H1 (cell line): ENCODE data around the gene TMEM244. TPM values are rescaled to one million over a fixed set of nuclear protein-coding genes. Genes with fewer than 3 reads are reported as not detected.

ENCODE experiments used
- CTCF ChIA-PET: fragments of 300-600 bp; sonication (Branson Sonifier 250); formaldehyde crosslinking; loops from one replicate; lab custom pipeline; 2021; ENCODE audit not compliant: partially characterized antibody; lab: Charles Lee
- POLR2A ChIA-PET: fragments of 300-600 bp; sonication (Branson Sonifier 250); formaldehyde crosslinking; loops from one replicate; lab custom pipeline; 2021; ENCODE audit warnings: inconsistent platforms; ENCODE audit not compliant: partially characterized antibody; lab: Charles Lee
- DNase-seq, 2 experiments: peaks; one replicate each; pipeline versions ENCODE4 v3.0.0 to v3.0.0-alpha.2; 2010 to 2022; ENCODE audit warnings: low spot score in 2 of 2, low read depth in 1 of 2, mixed read lengths in 1 of 2
- FAIRE-seq: peaks from 2 replicates; lab custom pipeline; 2011; peaks lifted over from hg19 to GRCh38; lab: Jason Lieb, UNC
- H2AFZ ChIP-seq: 2 replicates; pipeline ENCODE4 v1.8.1; 2012; ENCODE audit warnings: low read length, inconsistent platforms
- H2AK5ac ChIP-seq: 2 replicates; pipeline ENCODE4 v1.6.1; 2013; ENCODE audit warnings: low read depth, low read length
- H2BK120ac ChIP-seq: replicated peaks from 2 replicates; pipeline ENCODE3; 2013; ENCODE audit warnings: low read depth, low read length, inconsistent platforms
- H2BK12ac ChIP-seq: 2 replicates; pipeline ENCODE4 v1.6.1; 2013; ENCODE audit warnings: low read depth, low read length
- H2BK15ac ChIP-seq: 2 replicates; pipeline ENCODE4 v1.6.1; 2013; ENCODE audit warnings: low read length
- H2BK20ac ChIP-seq: 2 replicates; pipeline ENCODE4 v1.6.1; 2013; ENCODE audit warnings: low read length
- H2BK5ac ChIP-seq: 2 replicates; pipeline ENCODE4 v1.6.1; 2013; ENCODE audit warnings: low read depth, low read length
- H3K14ac ChIP-seq: 2 replicates; pipeline ENCODE4 v1.6.1; 2013; ENCODE audit warnings: inconsistent platforms; ENCODE audit not compliant: insufficient read length
- H3K18ac ChIP-seq: 2 replicates; pipeline ENCODE4 v1.6.1; 2013; ENCODE audit warnings: low read length; ENCODE audit errors: extremely low read depth
- H3K23ac ChIP-seq: 2 replicates; pipeline ENCODE4 v1.6.1; 2013; ENCODE audit warnings: inconsistent platforms; ENCODE audit not compliant: insufficient read length
- H3K23me2 ChIP-seq: 2 replicates; pipeline ENCODE4 v1.6.1; 2013; ENCODE audit warnings: low read depth, low read length
- H3K27ac ChIP-seq: 2 replicates; pipeline ENCODE4 v1.6.1; 2011; ENCODE audit warnings: low read depth, low read length, inconsistent platforms
- H3K27me3 ChIP-seq, 4 experiments: replicated peaks in 1 of 4; 1 replicate in 1 of 4; 2 replicates in 3 of 4; pipeline versions ENCODE4 v1.6.1 to v1.8.1; 2011 to 2013; ENCODE audit warnings: low read length in 3 of 4, mild to moderate bottlenecking in 3 of 4, inconsistent platforms in 2 of 4, mixed read lengths in 2 of 4, moderate library complexity in 1 of 4; ENCODE audit not compliant: control insufficient read depth in 3 of 4, insufficient read depth in 3 of 4; ENCODE audit errors: extremely low read depth in 1 of 4
- H3K36me3 ChIP-seq, 4 experiments: 2 replicates each; pipeline versions ENCODE4 v1.6.1 to v1.8.1; 2011 to 2013; ENCODE audit warnings: mild to moderate bottlenecking in 4 of 4, low read length in 3 of 4, moderate library complexity in 2 of 4, control low read depth in 1 of 4, inconsistent platforms in 1 of 4; ENCODE audit not compliant: insufficient read depth in 4 of 4, control insufficient read depth in 2 of 4
- H3K4ac ChIP-seq: replicated peaks from 2 replicates; pipeline ENCODE3; 2013; ENCODE audit warnings: low read length, low read depth, mixed read lengths, inconsistent platforms; ENCODE audit not compliant: insufficient read length
- H3K4me1 ChIP-seq, 4 experiments: replicated peaks in 1 of 4; 1 replicate in 1 of 4; 2 replicates in 3 of 4; pipeline versions ENCODE4 v1.6.1 to v1.8.1; 2011 to 2013; ENCODE audit warnings: low read length in 3 of 4, inconsistent platforms in 2 of 4, mixed read lengths in 1 of 4; ENCODE audit not compliant: insufficient read depth in 4 of 4, control insufficient read depth in 3 of 4
- H3K4me2 ChIP-seq, 2 experiments: 2 replicates each; pipeline versions ENCODE4 v1.6.1 to v1.8.1; 2011 to 2013; ENCODE audit warnings: low read depth in 2 of 2, low read length in 2 of 2, control low read depth in 1 of 2, inconsistent platforms in 1 of 2, mild to moderate bottlenecking in 1 of 2; ENCODE audit not compliant: insufficient read depth in 1 of 2
- H3K4me3 ChIP-seq, 4 experiments: fragments of 200-600, 300-600 bp in 1 of 4; sonication (generic), shearing (Covaris generic), sonication (Bioruptor Twin) in 1 of 4; 2 replicates each; pipeline versions ENCODE4 v1.5.1 to v1.8.1; 2011 to 2016; ENCODE audit warnings: low read length in 4 of 4, low read depth in 3 of 4, control low read depth in 2 of 4, inconsistent platforms in 2 of 4, mild to moderate bottlenecking in 2 of 4, mixed read lengths in 1 of 4, moderate library complexity in 1 of 4; ENCODE audit not compliant: insufficient read depth in 2 of 4; ENCODE audit errors: extremely low read depth in 1 of 4
- H3K56ac ChIP-seq: replicated peaks from 2 replicates; pipeline ENCODE3; 2013; ENCODE audit warnings: low read depth, mild to moderate bottlenecking, mixed read lengths, low read length, inconsistent platforms; ENCODE audit not compliant: insufficient read length
- H3K79me1 ChIP-seq: 2 replicates; pipeline ENCODE4 v1.6.1; 2013; ENCODE audit warnings: low read depth, low read length, control low read depth
- H3K79me2 ChIP-seq, 2 experiments: 2 replicates each; pipeline versions ENCODE4 v1.6.1 to v1.8.1; 2012 to 2013; ENCODE audit warnings: low read length in 2 of 2, mild to moderate bottlenecking in 2 of 2, inconsistent platforms in 1 of 2; ENCODE audit not compliant: insufficient read depth in 2 of 2, control insufficient read depth in 1 of 2
- H3K9ac ChIP-seq, 4 experiments: replicated peaks in 1 of 4; 1 replicate in 1 of 4; 2 replicates in 3 of 4; pipeline versions ENCODE4 v1.6.1 to v1.8.1; 2011 to 2013; ENCODE audit warnings: low read depth in 3 of 4, low read length in 3 of 4, control low read depth in 2 of 4, mild to moderate bottlenecking in 2 of 4, moderate library complexity in 2 of 4, inconsistent platforms in 1 of 4; ENCODE audit errors: extremely low read depth in 1 of 4
- H3K9me3 ChIP-seq, 2 experiments: 2 replicates each; pipeline versions ENCODE4 v1.6.1 to v1.8.1; 2012 to 2013; ENCODE audit warnings: mild to moderate bottlenecking in 2 of 2, moderate library complexity in 2 of 2, control low read depth in 1 of 2, inconsistent platforms in 1 of 2, low read depth in 1 of 2, low read length in 1 of 2, mixed read lengths in 1 of 2; ENCODE audit not compliant: insufficient read depth in 2 of 2
- H4K20me1 ChIP-seq, 2 experiments: replicated peaks in 1 of 2; 2 replicates each; pipeline versions ENCODE3 to v1.8.1; 2011 to 2013; ENCODE audit warnings: inconsistent platforms in 2 of 2, low read length in 2 of 2, mild to moderate bottlenecking in 1 of 2; ENCODE audit not compliant: insufficient read depth in 2 of 2, control insufficient read depth in 1 of 2
- H4K5ac ChIP-seq: 2 replicates; pipeline ENCODE4 v1.6.1; 2013; ENCODE audit warnings: low read length, low read depth, mixed read lengths, inconsistent platforms; ENCODE audit not compliant: insufficient read length
- H4K8ac ChIP-seq: 2 replicates; pipeline ENCODE4 v1.8.0; 2013; ENCODE audit warnings: mild to moderate bottlenecking, moderate library complexity, low read length, inconsistent platforms; ENCODE audit not compliant: insufficient read depth; ENCODE audit errors: extremely low read depth
- H4K91ac ChIP-seq: replicated peaks from 2 replicates; pipeline ENCODE3; 2013; ENCODE audit warnings: low read length, mixed read lengths, inconsistent platforms; ENCODE audit not compliant: insufficient read length
- BCL11A ChIP-seq, 2 experiments: IDR thresholded peaks; one replicate each; pipeline ENCODE4 v1.6.1; 2011; ENCODE audit warnings: low read depth in 2 of 2, low read length in 2 of 2, mild to moderate bottlenecking in 2 of 2
- CHD1 ChIP-seq: IDR thresholded peaks from 2 replicates; pipeline ENCODE4 v1.6.1; 2012; ENCODE audit warnings: low read depth, low read length, improper control_type of control experiment
- MAFK ChIP-seq: IDR thresholded peaks from 2 replicates; pipeline ENCODE4 v1.6.1; 2012; ENCODE audit warnings: low read depth, mild to moderate bottlenecking, improper control_type of control experiment, low read length
- MAX ChIP-seq: IDR thresholded peaks from 2 replicates; pipeline ENCODE4 v1.6.1; 2012; ENCODE audit warnings: inconsistent platforms
- NRF1 ChIP-seq: IDR thresholded peaks from 2 replicates; pipeline ENCODE4 v1.6.1; 2011; ENCODE audit warnings: mild to moderate bottlenecking, low read depth, low read length, improper control_type of control experiment
- RBBP5 ChIP-seq: IDR thresholded peaks from 2 replicates; pipeline ENCODE4 v1.7.1; 2012; ENCODE audit warnings: low read depth, mild to moderate bottlenecking, inconsistent platforms, low read length, moderate library complexity, borderline replicate concordance
- RNF2 ChIP-seq: fragments of 200-900, 300-1000 bp; sonication (generic); IDR thresholded peaks from 2 replicates; pipeline ENCODE4 v1.7.1; 2016; ENCODE audit warnings: borderline replicate concordance, low read depth, mild to moderate bottlenecking, antibody characterized with exemption, low read length; ENCODE audit not compliant: poor library complexity, severe bottlenecking; ENCODE audit errors: missing control alignments
- SIN3A ChIP-seq, 2 experiments: IDR thresholded peaks in 1 of 2; conservative IDR thresholded peaks in 1 of 2; 2 replicates each; pipeline ENCODE4 v1.6.1; 2011 to 2012; ENCODE audit warnings: low read length in 2 of 2, improper control_type of control experiment in 1 of 2, low read depth in 1 of 2, mild to moderate bottlenecking in 1 of 2
- SRF ChIP-seq: IDR thresholded peaks from 2 replicates; pipeline ENCODE4 v1.6.1; 2011; ENCODE audit warnings: mild to moderate bottlenecking, low read depth, low read length, moderate library complexity
- SUZ12 ChIP-seq: fragments of 200-600 bp; sonication (generic); IDR thresholded peaks from 2 replicates; pipeline ENCODE4 v1.6.1; 2012; ENCODE audit warnings: mild to moderate bottlenecking, inconsistent platforms, low read length, moderate library complexity, mixed read lengths
- TAF7 ChIP-seq: optimal IDR thresholded peaks from 2 replicates; pipeline ENCODE3; 2011; ENCODE audit warnings: low read depth, mild to moderate bottlenecking, inconsistent platforms, low read length, moderate library complexity, borderline replicate concordance
- YY1 ChIP-seq: IDR thresholded peaks from 2 replicates; pipeline ENCODE4 v1.6.1; 2011; ENCODE audit warnings: low read depth, mild to moderate bottlenecking, low read length
- WGBS, 2 experiments: shearing (Covaris generic) in 1 of 2; methylation state at CpG; one replicate each; pipeline versions ENCODE4 v1.1.6 to v1.1.7; 2013 to 2015; ENCODE audit warnings: low lambda C conversion rate in 2 of 2, mixed read lengths in 2 of 2, inconsistent platforms in 1 of 2, low coverage in 1 of 2, missing lambda C conversion rate in 1 of 2; ENCODE audit not compliant: insufficient replicate concordance in 2 of 2, insufficient coverage in 1 of 2, insufficient read length in 1 of 2; ENCODE audit errors: extremely low coverage in 1 of 2, missing lambda C conversion rate in 1 of 2; 5-methylcytosine and 5-hydroxymethylcytosine counted together
- polyA plus RNA-seq, 7 experiments: library from polyadenylated mRNA; depleted of rRNA in 3 of 7; stranded (reverse) in 5 of 7; unstranded in 2 of 7; fragments of >200 nt in 5 of 7; fragments of 200-250 nt in 2 of 7; gene quantifications; 1 replicate in 5 of 7; 2 replicates in 1 of 7; 4 replicates in 1 of 7; pipeline versions ENCODE4 v1.2.1 to v1.2.3, GENCODE V29; 2011 to 2013; ENCODE audit warnings: missing spikeins in 2 of 7, mixed read lengths in 2 of 7
- total RNA-seq: library from RNA; stranded (reverse); fragmentation: NEBNext Ultra II Directional; extraction: Animal tissue kit (Norgen Biotek cat#: 25700); gene quantifications from 2 replicates; pipeline ENCODE4 v1.2.1, GENCODE V29; 2021

Gene TMEM244
- total and polyA plus RNA-seq, 2 of the 8 experiments (the other 6 are each of a cell fraction or from before 2014, with no cell fraction given): not detected

- H2BK5ac ChIP-seq: no peak overlapping the region
- H3K79me1 ChIP-seq: no peaks in the 10 kb centered on the region
- H3K18ac ChIP-seq: no peak overlapping the region
- H2AFZ ChIP-seq: no peak overlapping the region
- no peak overlapping the region for H3K27ac ChIP-seq
- H3K36me3 ChIP-seq: no peaks in the 10 kb centered on the region
- H3K9ac ChIP-seq: no peak overlapping the region
- no peak overlapping the region for H4K91ac ChIP-seq
- no peaks in the 10 kb centered on the region for H4K20me1 ChIP-seq
- POLR2A ChIA-PET: interaction anchor here (1.1 kb wide), 1 partner anchor 94 kb away, joined by 3 read pairs; no protein-coding TSS in a partner anchor
- no peak overlapping the region for H2BK120ac ChIP-seq
- no peak overlapping the region for H3K4me2 ChIP-seq
- no peak overlapping the region for H2BK20ac ChIP-seq
- no peak overlapping the region for H3K14ac ChIP-seq
- no peak overlapping the region for H4K5ac ChIP-seq
- peaks cover 0 to 5% (median 1%) of the 10 kb centered on the region in 4 experiments; a peak in 2 of 7 replicates for H3K4me1 ChIP-seq
- H3K4ac ChIP-seq: no peak overlapping the region
- no peaks in the 10 kb centered on the region for H3K9me3 ChIP-seq
- CTCF ChIA-PET: interaction anchor here (0.5 kb wide), 1 partner anchor 13 kb away, joined by 4 read pairs; no protein-coding TSS in a partner anchor
- no peaks in the 10 kb centered on the region for H3K27me3 ChIP-seq
- H4K8ac ChIP-seq: no peak overlapping the region
- no peaks in the 10 kb centered on the region for H3K23me2 ChIP-seq
- H2BK12ac ChIP-seq: no peak overlapping the region
- 93% methylated on average over 3 of the region's 3 CpGs; no CpG with 5 or more reads in 1 of the 2 experiments for WGBS, 2 experiments
- TF ChIP-seq CHD1: no peak
- TF ChIP-seq SUZ12: no peak
- TF ChIP-seq BCL11A (IDR thresholded peaks at IDR 0.05; ENCODE audit: low read depth in 2 of 2, low read length in 2 of 2): no peak
- TF ChIP-seq TAF7: no peak
- TF ChIP-seq RNF2: no peak
- no peak for TF ChIP-seq SIN3A (conservative IDR thresholded peaks at IDR 0.05 in 1 of 2, IDR thresholded peaks at IDR 0.05 in 1 of 2; ENCODE audit: low read depth in 1 of 2, low read length in 2 of 2)
- TF ChIP-seq YY1: no peak
- no peak for TF ChIP-seq NRF1
- no peak for TF ChIP-seq RBBP5
- TF ChIP-seq MAFK: no peak
- TF ChIP-seq MAX: no peak
- TF ChIP-seq SRF: no peak
- FAIRE-seq (no peak), DNase-seq (no peak)
- no peak overlapping the region for H3K56ac ChIP-seq
- no peak overlapping the region for H3K4me3 ChIP-seq
- no peaks in the 10 kb centered on the region for H3K79me2 ChIP-seq
- no peak overlapping the region for H2AK5ac ChIP-seq
- H3K23ac ChIP-seq: no peak overlapping the region
- H2BK15ac ChIP-seq: no peak overlapping the region
Measured at GRCh38 chr6:129853996-129854711, 7.0 kb downstream of the TMEM244 start.
